Endothelial cell (in vitro differentiated cells): ENCODE results near the gene STH. TPM values are rescaled to one million over a fixed set of nuclear protein-coding genes. Genes with fewer than 3 reads are reported as not detected.
"Not testable (repeated sequence)": the region's sequence is repeated elsewhere in the genome, so short reads cannot be mapped to it uniquely, and the experiment has no call there.

Experiments used
- DNase-seq: peaks from one replicate; pipeline ENCODE4 v3.0.0; 2021; ENCODE audit warnings: low spot score
- H3K27ac Mint-ChIP-seq: one replicate; pipeline ENCODE4 v1.8.0; 2021; ENCODE audit warnings: mixed read lengths, inconsistent platforms; ENCODE audit not compliant: unreplicated experiment
- H3K27me3 Mint-ChIP-seq: one replicate; pipeline ENCODE4 v1.8.0; 2021; ENCODE audit warnings: mild to moderate bottlenecking, moderate library complexity, mixed read lengths, inconsistent platforms; ENCODE audit not compliant: unreplicated experiment
- H3K36me3 Mint-ChIP-seq: one replicate; pipeline ENCODE4 v1.8.0; 2021; ENCODE audit warnings: mild to moderate bottlenecking, low read depth, mixed read lengths, inconsistent platforms; ENCODE audit not compliant: unreplicated experiment
- H3K4me1 Mint-ChIP-seq: one replicate; pipeline ENCODE4 v1.8.0; 2021; ENCODE audit warnings: mild to moderate bottlenecking, mixed read lengths, inconsistent platforms; ENCODE audit not compliant: unreplicated experiment
- H3K4me3 Mint-ChIP-seq: one replicate; pipeline ENCODE4 v1.8.0; 2021; ENCODE audit warnings: mild to moderate bottlenecking, mixed read lengths, inconsistent platforms; ENCODE audit not compliant: unreplicated experiment
- H3K9me3 Mint-ChIP-seq: one replicate; pipeline ENCODE4 v1.8.0; 2021; ENCODE audit warnings: mixed read lengths, inconsistent platforms; ENCODE audit not compliant: unreplicated experiment
- total RNA-seq: library from RNA; stranded (reverse); fragmentation: NEBNext Ultra II Directional; extraction: Animal tissue kit (Norgen Biotek cat#: 25700); gene quantifications from one replicate; pipeline ENCODE4 v1.2.1, GENCODE V29; 2021; ENCODE audit not compliant: unreplicated experiment
- TF ChIP-seq, protein P1 (sequence below): fragments of 200-600 bp; sonication (generic); IDR thresholded peaks from one replicate; pipeline ENCODE4 v1.5.0; 2021; ENCODE audit warnings: antibody characterized with exemption; ENCODE audit not compliant: unreplicated experiment

STH gene
- total RNA-seq, 1 donor from 2014 or later: not detected

DNA sequence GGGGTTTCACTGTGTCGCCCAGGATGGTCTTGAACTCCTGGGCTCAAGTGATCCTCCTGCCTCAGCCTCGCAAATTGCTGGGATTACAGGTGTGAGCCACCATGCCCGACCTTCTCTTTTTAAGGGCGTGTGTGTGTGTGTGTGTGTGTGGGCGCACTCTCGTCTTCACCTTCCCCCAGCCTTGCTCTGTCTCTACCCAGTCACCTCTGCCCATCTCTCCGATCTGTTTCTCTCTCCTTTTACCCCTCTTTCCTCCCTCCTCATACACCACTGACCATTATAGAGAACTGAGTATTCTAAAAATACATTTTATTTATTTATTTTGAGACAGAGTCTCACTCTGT is 3.9 kb downstream of the STH start:
- no peak for DNase-seq
- Mint-ChIP-seq H3K4me3 (no peak overlapping the region), H3K27ac (no peak overlapping the region), H3K9me3 (no peaks in the 10 kb centered on the region), H3K4me1 (peaks cover 6% of the 10 kb centered on the region), H3K27me3 (peaks cover 6% of the 10 kb centered on the region), H3K36me3 (no peaks in the 10 kb centered on the region)
- TF ChIP-seq, protein P1, sequence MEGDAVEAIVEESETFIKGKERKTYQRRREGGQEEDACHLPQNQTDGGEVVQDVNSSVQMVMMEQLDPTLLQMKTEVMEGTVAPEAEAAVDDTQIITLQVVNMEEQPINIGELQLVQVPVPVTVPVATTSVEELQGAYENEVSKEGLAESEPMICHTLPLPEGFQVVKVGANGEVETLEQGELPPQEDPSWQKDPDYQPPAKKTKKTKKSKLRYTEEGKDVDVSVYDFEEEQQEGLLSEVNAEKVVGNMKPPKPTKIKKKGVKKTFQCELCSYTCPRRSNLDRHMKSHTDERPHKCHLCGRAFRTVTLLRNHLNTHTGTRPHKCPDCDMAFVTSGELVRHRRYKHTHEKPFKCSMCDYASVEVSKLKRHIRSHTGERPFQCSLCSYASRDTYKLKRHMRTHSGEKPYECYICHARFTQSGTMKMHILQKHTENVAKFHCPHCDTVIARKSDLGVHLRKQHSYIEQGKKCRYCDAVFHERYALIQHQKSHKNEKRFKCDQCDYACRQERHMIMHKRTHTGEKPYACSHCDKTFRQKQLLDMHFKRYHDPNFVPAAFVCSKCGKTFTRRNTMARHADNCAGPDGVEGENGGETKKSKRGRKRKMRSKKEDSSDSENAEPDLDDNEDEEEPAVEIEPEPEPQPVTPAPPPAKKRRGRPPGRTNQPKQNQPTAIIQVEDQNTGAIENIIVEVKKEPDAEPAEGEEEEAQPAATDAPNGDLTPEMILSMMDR: no peak

DNA sequence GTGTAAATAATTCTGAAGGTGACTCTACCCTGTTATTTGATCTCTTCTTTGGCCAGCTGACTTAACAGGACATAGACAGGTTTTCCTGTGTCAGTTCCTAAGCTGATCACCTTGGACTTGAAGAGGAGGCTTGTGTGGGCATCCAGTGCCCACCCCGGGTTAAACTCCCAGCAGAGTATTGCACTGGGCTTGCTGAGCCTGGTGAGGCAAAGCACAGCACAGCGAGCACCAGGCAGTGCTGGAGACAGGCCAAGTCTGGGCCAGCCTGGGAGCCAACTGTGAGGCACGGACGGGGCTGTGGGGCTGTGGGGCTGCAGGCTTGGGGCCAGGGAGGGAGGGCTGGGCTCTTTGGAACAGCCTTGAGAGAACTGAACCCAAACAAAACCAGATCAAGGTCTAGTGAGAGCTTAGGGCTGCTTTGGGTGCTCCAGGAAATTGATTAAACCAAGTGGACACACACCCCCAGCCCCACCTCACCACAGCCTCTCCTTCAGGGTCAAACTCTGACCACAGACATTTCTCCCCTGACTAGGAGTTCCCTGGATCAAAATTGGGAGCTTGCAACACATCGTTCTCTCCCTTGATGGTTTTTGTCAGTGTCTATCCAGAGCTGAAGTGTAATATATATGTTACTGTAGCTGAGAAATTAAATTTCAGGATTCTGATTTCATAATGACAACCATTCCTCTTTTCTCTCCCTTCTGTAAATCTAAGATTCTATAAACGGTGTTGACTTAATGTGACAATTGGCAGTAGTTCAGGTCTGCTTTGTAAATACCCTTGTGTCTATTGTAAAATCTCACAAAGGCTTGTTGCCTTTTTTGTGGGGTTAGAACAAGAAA is 5.1 kb downstream of the STH start:
- H3K9me3 Mint-ChIP-seq: no peaks in the 10 kb centered on the region
- H3K36me3 Mint-ChIP-seq: no peaks in the 10 kb centered on the region
- DNase-seq: no peak
- H3K4me3 Mint-ChIP-seq: no peak overlapping the region
- H3K4me1 Mint-ChIP-seq: peaks cover 6% of the 10 kb centered on the region
- peaks cover 6% of the 10 kb centered on the region for H3K27me3 Mint-ChIP-seq
- TF ChIP-seq, protein P1: no peak
- no peak overlapping the region for H3K27ac Mint-ChIP-seq

DNA sequence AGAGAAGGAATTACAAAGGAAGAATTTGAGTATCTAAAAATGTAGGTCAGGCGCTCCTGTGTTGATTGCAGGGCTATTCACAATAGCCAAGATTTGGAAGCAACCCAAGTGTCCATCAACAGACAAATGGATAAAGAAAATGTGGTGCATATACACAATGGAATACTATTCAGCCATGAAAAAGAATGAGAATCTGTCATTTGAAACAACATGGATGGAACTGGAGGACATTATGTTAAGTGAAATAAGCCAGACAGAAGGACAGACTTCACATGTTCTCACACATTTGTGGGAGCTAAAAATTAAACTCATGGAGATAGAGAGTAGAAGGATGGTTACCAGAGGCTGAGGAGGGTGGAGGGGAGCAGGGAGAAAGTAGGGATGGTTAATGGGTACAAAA is 7.0 kb downstream of the STH start:
- H3K9me3 Mint-ChIP-seq, H3K4me3 Mint-ChIP-seq, H3K36me3 Mint-ChIP-seq, H3K4me1 Mint-ChIP-seq, DNase-seq, H3K27ac Mint-ChIP-seq, H3K27me3 Mint-ChIP-seq: not testable (repeated sequence)

DNA sequence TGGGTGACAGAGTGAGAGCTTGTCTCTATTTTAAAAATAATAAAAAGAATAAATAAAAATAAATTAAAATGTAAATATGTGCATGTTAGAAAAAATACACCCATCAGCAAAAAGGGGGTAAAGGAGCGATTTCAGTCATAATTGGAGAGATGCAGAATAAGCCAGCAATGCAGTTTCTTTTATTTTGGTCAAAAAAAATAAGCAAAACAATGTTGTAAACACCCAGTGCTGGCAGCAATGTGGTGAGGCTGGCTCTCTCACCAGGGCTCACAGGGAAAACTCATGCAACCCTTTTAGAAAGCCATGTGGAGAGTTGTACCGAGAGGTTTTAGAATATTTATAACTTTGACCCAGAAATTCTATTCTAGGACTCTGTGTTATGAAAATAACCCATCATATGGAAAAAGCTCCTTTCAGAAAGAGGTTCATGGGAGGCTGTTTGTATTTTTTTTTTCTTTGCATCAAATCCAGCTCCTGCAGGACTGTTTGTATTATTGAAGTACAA is 8.5 kb downstream of the STH start:
- no peaks in the 10 kb centered on the region for H3K36me3 Mint-ChIP-seq
- H3K4me3 Mint-ChIP-seq: no peak overlapping the region
- no peak overlapping the region for H3K27ac Mint-ChIP-seq
- peaks cover 6% of the 10 kb centered on the region for H3K4me1 Mint-ChIP-seq
- no peaks in the 10 kb centered on the region for H3K9me3 Mint-ChIP-seq
- TF ChIP-seq, protein P1: no peak
- DNase-seq: no peak
- no peaks in the 10 kb centered on the region for H3K27me3 Mint-ChIP-seq

DNA sequence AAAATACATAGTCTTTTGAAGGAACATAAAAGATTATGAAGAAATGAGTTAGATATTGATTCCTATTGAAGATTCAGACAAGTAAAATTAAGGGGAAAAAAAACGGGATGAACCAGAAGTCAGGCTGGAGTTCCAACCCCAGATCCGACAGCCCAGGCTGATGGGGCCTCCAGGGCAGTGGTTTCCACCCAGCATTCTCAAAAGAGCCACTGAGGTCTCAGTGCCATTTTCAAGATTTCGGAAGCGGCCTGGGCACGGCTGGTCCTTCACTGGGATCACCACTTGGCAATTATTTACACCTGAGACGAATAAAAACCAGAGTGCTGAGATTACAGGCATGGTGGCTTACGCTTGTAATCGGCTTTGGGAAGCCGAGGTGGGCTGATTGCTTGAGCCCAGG is 9.5 kb downstream of the STH start:
- no peaks in the 10 kb centered on the region for H3K9me3 Mint-ChIP-seq
- H3K4me3 Mint-ChIP-seq: no peak overlapping the region
- peaks cover under 1% of the 10 kb centered on the region for H3K27me3 Mint-ChIP-seq
- TF ChIP-seq, protein P1: no peak
- H3K4me1 Mint-ChIP-seq: peaks cover 4% of the 10 kb centered on the region
- H3K27ac Mint-ChIP-seq: no peak overlapping the region
- H3K36me3 Mint-ChIP-seq: no peaks in the 10 kb centered on the region
- DNase-seq: no peak
